Osteoblast (primary cell): ENCODE measurements around the gene GREM2. TPM values are rescaled to one million over a fixed set of nuclear protein-coding genes. Genes with fewer than 3 reads are reported as not detected.

Experiments
- DNase-seq: peaks from one replicate; pipeline ENCODE4 v3.0.0; 2011; ENCODE audit warnings: low spot score, mixed read lengths; ENCODE audit not compliant: insufficient read length; ENCODE audit errors: missing footprints
- H2AFZ ChIP-seq: 2 replicates; pipeline ENCODE4 v1.6.0; 2011; ENCODE audit warnings: mild to moderate bottlenecking, low read length
- H3K27ac ChIP-seq: 2 replicates; pipeline ENCODE4 v1.5.1; 2011; ENCODE audit warnings: mild to moderate bottlenecking, low read depth, low read length, moderate library complexity
- H3K27me3 ChIP-seq: 2 replicates; pipeline ENCODE4 v1.6.0; 2012; ENCODE audit warnings: mild to moderate bottlenecking, control low read depth, inconsistent platforms, low read length, moderate library complexity; ENCODE audit not compliant: insufficient read depth
- H3K36me3 ChIP-seq: 2 replicates; pipeline ENCODE4 v1.5.1; 2011; ENCODE audit warnings: mild to moderate bottlenecking, low read length, control low read depth, moderate library complexity; ENCODE audit not compliant: insufficient read depth
- H3K4me1 ChIP-seq: 2 replicates; pipeline ENCODE4 v1.5.1; 2011; ENCODE audit warnings: mild to moderate bottlenecking, low read length, control low read depth, moderate library complexity; ENCODE audit not compliant: insufficient read depth
- H3K4me2 ChIP-seq: 2 replicates; pipeline ENCODE4 v1.6.0; 2011; ENCODE audit warnings: mild to moderate bottlenecking, low read length; ENCODE audit not compliant: insufficient read depth
- H3K4me3 ChIP-seq: fragments of 200-600 bp; sonication (generic); 3 replicates; pipeline ENCODE4 v1.5.1; 2012; ENCODE audit warnings: mild to moderate bottlenecking, low read length, inconsistent platforms; ENCODE audit not compliant: insufficient read depth
- H3K79me2 ChIP-seq: 2 replicates; pipeline ENCODE4 v1.6.0; 2012; ENCODE audit warnings: mild to moderate bottlenecking, low read length, control low read depth, inconsistent platforms; ENCODE audit not compliant: insufficient read depth
- H3K9me3 ChIP-seq: 2 replicates; pipeline ENCODE4 v1.5.1; 2011; ENCODE audit warnings: low read depth, low read length, control low read depth
- H4K20me1 ChIP-seq: 2 replicates; pipeline ENCODE4 v1.6.0; 2012; ENCODE audit warnings: mild to moderate bottlenecking, low read length, control low read depth; ENCODE audit not compliant: insufficient read depth
- total RNA-seq: library from RNA; depleted of rRNA; stranded (reverse); fragments of >200 nt; gene quantifications from 2 replicates; pipeline ENCODE4 v1.2.3, GENCODE V29; 2012
- TF ChIP-seq, protein P1 (sequence below): IDR thresholded peaks from 2 replicates; pipeline ENCODE4 v1.5.1; 2011; ENCODE audit warnings: mild to moderate bottlenecking, low read depth, low read length, moderate library complexity; ENCODE audit errors: extremely low read depth

Gene GREM2
- total RNA-seq, 1 donor: 4.7 TPM

DNA sequence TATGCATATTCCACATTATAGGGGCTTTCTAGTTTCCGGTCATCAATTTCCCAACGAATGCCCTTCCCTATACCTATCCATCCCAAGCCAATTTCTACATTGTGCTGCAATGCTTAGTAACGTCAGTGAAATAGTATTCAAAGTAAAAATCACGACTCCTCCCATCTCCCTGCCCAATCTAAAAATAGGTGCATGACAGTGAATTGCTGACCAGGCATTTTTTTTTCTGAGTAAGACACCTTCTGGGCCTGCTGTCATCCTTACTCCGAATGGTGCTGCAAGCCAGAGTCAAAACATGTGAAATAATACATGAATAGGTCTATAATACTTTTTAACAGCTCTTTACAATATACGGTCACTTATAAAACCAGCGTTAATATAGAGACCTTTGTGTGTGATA lies 120.2 kb downstream of the GREM2 start:
- no peak overlapping the region for H3K27ac ChIP-seq

DNA sequence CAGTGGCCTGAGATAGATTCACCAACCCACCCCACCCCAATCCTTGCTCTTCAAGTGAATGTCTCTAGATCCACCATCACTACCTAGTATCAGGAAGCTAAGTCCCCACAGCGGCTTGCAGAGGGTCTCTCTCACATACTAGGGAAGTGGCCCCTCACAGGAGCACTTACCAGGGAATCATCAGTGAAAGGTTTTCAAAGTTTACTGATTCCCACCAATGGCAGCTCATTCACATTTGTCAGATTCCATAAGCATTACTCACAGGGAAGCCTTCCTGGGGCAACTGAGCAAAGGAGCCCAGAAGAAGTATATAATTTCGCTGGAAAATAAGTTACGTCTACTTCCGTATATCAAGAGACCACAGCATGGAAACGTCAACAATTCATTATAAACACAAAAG lies 120.8 kb downstream of the GREM2 start:
- Histone ChIP-seq H3K27ac (no peak overlapping the region), H2AFZ (no peak overlapping the region), H4K20me1 (no peaks in the 10 kb centered on the region), H3K79me2 (no peaks in the 10 kb centered on the region), H3K27me3 (no peaks in the 10 kb centered on the region), H3K4me3 (no peak overlapping the region), H3K36me3 (no peaks in the 10 kb centered on the region), H3K9me3 (no peaks in the 10 kb centered on the region), H3K4me2 (peak overlapping the region; percentile 14), H3K4me1 (peaks cover 17% of the 10 kb centered on the region)
- peak; percentile 89 for DNase-seq
- TF ChIP-seq, protein P1, sequence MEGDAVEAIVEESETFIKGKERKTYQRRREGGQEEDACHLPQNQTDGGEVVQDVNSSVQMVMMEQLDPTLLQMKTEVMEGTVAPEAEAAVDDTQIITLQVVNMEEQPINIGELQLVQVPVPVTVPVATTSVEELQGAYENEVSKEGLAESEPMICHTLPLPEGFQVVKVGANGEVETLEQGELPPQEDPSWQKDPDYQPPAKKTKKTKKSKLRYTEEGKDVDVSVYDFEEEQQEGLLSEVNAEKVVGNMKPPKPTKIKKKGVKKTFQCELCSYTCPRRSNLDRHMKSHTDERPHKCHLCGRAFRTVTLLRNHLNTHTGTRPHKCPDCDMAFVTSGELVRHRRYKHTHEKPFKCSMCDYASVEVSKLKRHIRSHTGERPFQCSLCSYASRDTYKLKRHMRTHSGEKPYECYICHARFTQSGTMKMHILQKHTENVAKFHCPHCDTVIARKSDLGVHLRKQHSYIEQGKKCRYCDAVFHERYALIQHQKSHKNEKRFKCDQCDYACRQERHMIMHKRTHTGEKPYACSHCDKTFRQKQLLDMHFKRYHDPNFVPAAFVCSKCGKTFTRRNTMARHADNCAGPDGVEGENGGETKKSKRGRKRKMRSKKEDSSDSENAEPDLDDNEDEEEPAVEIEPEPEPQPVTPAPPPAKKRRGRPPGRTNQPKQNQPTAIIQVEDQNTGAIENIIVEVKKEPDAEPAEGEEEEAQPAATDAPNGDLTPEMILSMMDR: no peak

More for the DNA sequence above, 120.2 kb downstream of the GREM2 start:
- peak; percentile 77 for DNase-seq
- H3K9me3 ChIP-seq: no peaks in the 10 kb centered on the region
- H3K27me3 ChIP-seq: no peaks in the 10 kb centered on the region
- H3K4me1 ChIP-seq: peaks cover 12% of the 10 kb centered on the region
- no peaks in the 10 kb centered on the region for H3K36me3 ChIP-seq
- H2AFZ ChIP-seq: no peak overlapping the region
- no peaks in the 10 kb centered on the region for H3K79me2 ChIP-seq
- no peaks in the 10 kb centered on the region for H4K20me1 ChIP-seq
- H3K4me2 ChIP-seq: no peak overlapping the region
- no peak overlapping the region for H3K4me3 ChIP-seq
- TF ChIP-seq, protein P1: no peak

DNA sequence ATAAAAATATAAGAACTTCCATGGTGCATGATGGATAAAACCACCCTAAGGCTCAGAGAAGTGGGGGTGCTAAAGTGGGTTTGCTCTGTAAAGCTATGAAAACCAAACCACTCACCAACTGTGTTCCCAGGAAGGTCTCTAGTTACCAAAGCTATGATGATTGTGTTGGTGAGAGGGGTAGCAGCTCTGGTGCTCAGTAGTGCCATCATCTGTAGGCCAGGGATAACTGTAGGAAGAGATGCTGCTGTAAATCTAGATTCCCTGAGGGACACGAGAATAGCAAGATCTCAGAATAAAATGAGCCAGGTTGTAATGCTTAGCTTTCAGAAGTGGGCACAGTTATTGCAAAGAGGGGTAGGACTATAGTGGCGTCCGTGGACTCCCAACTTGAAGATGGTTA lies 124.5 kb downstream of the GREM2 start:
- H2AFZ ChIP-seq: no peak overlapping the region
- no peaks in the 10 kb centered on the region for H3K9me3 ChIP-seq
- no peaks in the 10 kb centered on the region for H3K79me2 ChIP-seq
- no peaks in the 10 kb centered on the region for H3K36me3 ChIP-seq
- no peak overlapping the region for H3K4me2 ChIP-seq
- H4K20me1 ChIP-seq: no peaks in the 10 kb centered on the region
- TF ChIP-seq, protein P1: no peak
- H3K27me3 ChIP-seq: no peaks in the 10 kb centered on the region
- H3K27ac ChIP-seq: no peak overlapping the region
- peak; percentile 57 for DNase-seq
- H3K4me3 ChIP-seq: no peak overlapping the region
- peaks cover 17% of the 10 kb centered on the region for H3K4me1 ChIP-seq

DNA sequence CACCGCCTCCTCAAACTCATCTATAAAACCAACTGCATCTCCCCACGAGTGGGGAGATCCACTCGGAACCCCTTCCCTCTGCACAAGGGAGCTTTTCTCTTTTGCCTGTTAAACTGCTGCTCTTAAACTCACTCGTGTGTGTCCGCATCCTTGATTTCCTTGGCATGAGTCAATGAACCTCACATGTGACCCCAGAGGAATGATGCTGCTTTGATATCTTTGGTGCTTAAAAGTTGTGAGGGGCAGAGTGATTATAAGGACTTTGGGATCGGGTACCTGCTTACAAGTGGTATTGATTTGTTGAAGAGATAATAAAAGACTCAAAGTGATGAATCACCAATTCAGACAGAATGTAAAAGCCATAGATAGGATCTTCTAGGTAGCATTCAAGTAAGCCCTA lies 125.3 kb downstream of the GREM2 start:
- TF ChIP-seq, protein P1: no peak
- Histone ChIP-seq H3K9me3 (no peaks in the 10 kb centered on the region), H3K4me3 (no peak overlapping the region), H3K4me2 (no peak overlapping the region), H4K20me1 (no peaks in the 10 kb centered on the region), H2AFZ (no peak overlapping the region), H3K79me2 (no peaks in the 10 kb centered on the region), H3K27me3 (no peaks in the 10 kb centered on the region), H3K27ac (no peak overlapping the region), H3K4me1 (peaks cover 14% of the 10 kb centered on the region), H3K36me3 (no peaks in the 10 kb centered on the region)
- DNase-seq: no peak
